GM19467 (cell line): ENCODE results near the gene ESYT2.

ENCODE experiments used
- ATAC-seq: cut with Tn5 transposase; IDR thresholded peaks from one replicate; pipeline ENCODE4 v1.9.1; 2021; ENCODE audit warnings: mild to moderate bottlenecking, moderate library complexity; ENCODE audit not compliant: unreplicated experiment

The ESYT2 gene

GRCh38 chr7:158771213-158771834, 58.0 kb downstream of the ESYT2 start:
- ATAC-seq: no peak

GRCh38 chr7:158767707-158768106, 61.6 kb downstream of the ESYT2 start:
- no peak for ATAC-seq

GRCh38 chr7:158766570-158767281, 62.6 kb downstream of the ESYT2 start:
- peak; percentile 63 for ATAC-seq

- no peak for ATAC-seq
These were observed 64.3 kb downstream of the ESYT2 start for GRCh38 chr7:158765020-158765419.

- ATAC-seq: no peak
These were observed 65.8 kb downstream of the ESYT2 start for GRCh38 chr7:158763454-158764033.

- no peak for ATAC-seq
These were observed 67.4 kb downstream of the ESYT2 start for GRCh38 chr7:158761945-158762344.

- ATAC-seq: no peak
These were observed 68.4 kb downstream of the ESYT2 start for GRCh38 chr7:158760936-158761335.

- no peak for ATAC-seq
These were observed 68.9 kb downstream of the ESYT2 start for GRCh38 chr7:158760445-158760764.

- no peak for ATAC-seq
These were observed 69.4 kb downstream of the ESYT2 start for GRCh38 chr7:158759749-158760444.

- no peak for ATAC-seq
These were observed 70.1 kb downstream of the ESYT2 start for GRCh38 chr7:158759245-158759614.

- no peak for ATAC-seq
These were observed 70.6 kb downstream of the ESYT2 start for GRCh38 chr7:158758586-158759244.

GRCh38 chr7:158757404-158757989, 71.8 kb downstream of the ESYT2 start:
- ATAC-seq: no peak

GRCh38 chr7:158754746-158755444, 74.4 kb downstream of the ESYT2 start:
- no peak for ATAC-seq

- no peak for ATAC-seq
These were observed 75.4 kb downstream of the ESYT2 start for GRCh38 chr7:158753900-158754299.

GRCh38 chr7:158751751-158752150, 77.6 kb downstream of the ESYT2 start:
- ATAC-seq: no peak

- no peak for ATAC-seq
These were observed 78.1 kb downstream of the ESYT2 start for GRCh38 chr7:158751199-158751598.

GRCh38 chr7:158750702-158751101, 78.6 kb downstream of the ESYT2 start:
- ATAC-seq: no peak

- ATAC-seq: no peak
These were observed 79.9 kb downstream of the ESYT2 start for GRCh38 chr7:158749396-158749795.

- ATAC-seq: no peak
These were observed 81.0 kb downstream of the ESYT2 start for GRCh38 chr7:158748335-158748734.

- ATAC-seq: no peak
These were observed 81.9 kb downstream of the ESYT2 start for GRCh38 chr7:158747408-158747807.
